Neuron (in vitro differentiated cells): ENCODE data around the gene LCN2.

Experiments used
- H2AFZ ChIP-seq: one replicate; pipeline ENCODE4 v1.6.1; 2013; ENCODE audit warnings: low read depth, mild to moderate bottlenecking, inconsistent platforms, low read length, moderate library complexity
- H3K27me3 ChIP-seq: one replicate; pipeline ENCODE4 v1.6.1; 2013; ENCODE audit warnings: low read length; ENCODE audit not compliant: insufficient read depth
- H3K36me3 ChIP-seq: one replicate; pipeline ENCODE4 v1.6.1; 2013; ENCODE audit warnings: low read length; ENCODE audit not compliant: insufficient read depth
- H3K4me1 ChIP-seq: one replicate; pipeline ENCODE4 v1.6.1; 2013; ENCODE audit warnings: low read length; ENCODE audit not compliant: insufficient read depth
- H3K4me3 ChIP-seq: 2 replicates; pipeline ENCODE4 v1.5.1; 2013; ENCODE audit warnings: mild to moderate bottlenecking, low read length, moderate library complexity
- H3K9me3 ChIP-seq: one replicate; pipeline ENCODE4 v1.6.1; 2013; ENCODE audit warnings: low read length

Gene LCN2

DNA sequence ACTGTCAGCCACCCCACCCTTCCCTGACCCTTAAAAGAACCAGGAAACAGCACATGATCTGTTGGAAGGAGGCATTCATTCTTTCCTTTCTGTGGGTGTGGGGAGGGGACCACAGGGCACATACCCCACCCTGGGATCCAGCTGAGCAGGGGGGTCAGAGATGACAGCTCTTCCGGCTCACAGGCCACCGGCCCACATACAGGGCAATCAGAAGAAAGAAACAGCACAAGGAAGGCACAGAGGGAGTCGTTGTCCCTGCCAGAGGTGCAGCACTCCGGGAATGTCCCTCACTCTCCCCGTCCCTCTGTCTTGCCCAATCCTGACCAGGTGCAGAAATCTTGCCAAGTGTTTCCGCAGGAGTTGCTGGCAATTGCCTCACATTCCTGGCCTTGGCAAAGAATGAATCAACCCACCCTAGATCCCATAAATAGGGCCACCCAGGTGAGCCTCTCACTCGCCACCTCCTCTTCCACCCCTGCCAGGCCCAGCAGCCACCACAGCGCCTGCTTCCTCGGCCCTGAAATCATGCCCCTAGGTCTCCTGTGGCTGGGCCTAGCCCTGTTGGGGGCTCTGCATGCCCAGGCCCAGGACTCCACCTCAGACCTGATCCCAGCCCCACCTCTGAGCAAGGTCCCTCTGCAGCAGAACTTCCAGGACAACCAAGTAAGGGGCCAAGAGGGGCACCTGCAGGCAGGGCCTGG lies at the start of gene LCN2:
TSS of gene LCN2 (plus strand) at position 453 of the 701 bp plus-strand sequence. CDS start at position 526, 73 bp downstream.
- peaks cover 3% of the 10 kb centered on the region for H3K27me3 ChIP-seq
- H3K36me3 ChIP-seq = no peaks in the 10 kb centered on the region
- H3K9me3 ChIP-seq = no peaks in the 10 kb centered on the region
- H3K4me1 ChIP-seq = no peaks in the 10 kb centered on the region
- no peak within 1 kb of the TSS for H2AFZ ChIP-seq
- H3K4me3 ChIP-seq = no peak within 1 kb of the TSS

GRCh38 chr9:128099932-128100491 lies 49.2 kb upstream of the LCN2 start:
- no peaks in the 10 kb centered on the region for H3K27me3 ChIP-seq

DNA sequence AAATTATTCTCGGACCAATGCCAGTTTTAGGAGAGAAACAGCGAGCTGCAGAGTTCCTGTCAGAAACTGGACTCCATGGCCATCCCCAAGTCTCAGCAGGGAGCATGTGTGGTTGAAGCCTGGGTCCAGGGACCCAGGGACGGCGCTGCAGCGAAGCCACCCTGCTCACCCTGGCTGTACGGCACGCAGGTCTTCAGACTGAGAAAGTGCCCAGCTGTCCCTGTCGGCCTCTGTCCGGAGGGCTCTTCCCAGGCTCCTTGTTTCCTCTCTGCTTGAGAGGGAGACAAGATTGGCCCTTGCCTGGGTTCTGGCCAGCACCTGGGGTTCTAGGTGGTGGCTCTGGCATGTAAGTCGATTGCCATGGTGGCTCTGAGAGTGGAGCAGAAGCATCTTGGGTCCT lies 48.7 kb upstream of the LCN2 start:
- H3K4me1 ChIP-seq = peaks cover 31% of the 10 kb centered on the region
- no peak overlapping the region for H3K4me3 ChIP-seq
- H3K36me3 ChIP-seq = peaks cover 39% of the 10 kb centered on the region
- H3K9me3 ChIP-seq = no peaks in the 10 kb centered on the region
- H3K27me3 ChIP-seq = no peaks in the 10 kb centered on the region
- no peak overlapping the region for H2AFZ ChIP-seq

More at GRCh38 chr9:128099932-128100491, 49.2 kb upstream of the LCN2 start:
- peaks cover 36% of the 10 kb centered on the region for H3K36me3 ChIP-seq
- H3K4me1 ChIP-seq = peaks cover 34% of the 10 kb centered on the region
- no peaks in the 10 kb centered on the region for H3K9me3 ChIP-seq
- no peak overlapping the region for H2AFZ ChIP-seq
- peak overlapping the region; percentile 54 for H3K4me3 ChIP-seq

GRCh38 chr9:128101231-128101661 lies 48.0 kb upstream of the LCN2 start:
- Histone ChIP-seq H3K9me3 (no peaks in the 10 kb centered on the region), H2AFZ (no peak overlapping the region), H3K36me3 (peaks cover 46% of the 10 kb centered on the region), H3K27me3 (no peaks in the 10 kb centered on the region), H3K4me3 (no peak overlapping the region), H3K4me1 (peaks cover 31% of the 10 kb centered on the region)

DNA sequence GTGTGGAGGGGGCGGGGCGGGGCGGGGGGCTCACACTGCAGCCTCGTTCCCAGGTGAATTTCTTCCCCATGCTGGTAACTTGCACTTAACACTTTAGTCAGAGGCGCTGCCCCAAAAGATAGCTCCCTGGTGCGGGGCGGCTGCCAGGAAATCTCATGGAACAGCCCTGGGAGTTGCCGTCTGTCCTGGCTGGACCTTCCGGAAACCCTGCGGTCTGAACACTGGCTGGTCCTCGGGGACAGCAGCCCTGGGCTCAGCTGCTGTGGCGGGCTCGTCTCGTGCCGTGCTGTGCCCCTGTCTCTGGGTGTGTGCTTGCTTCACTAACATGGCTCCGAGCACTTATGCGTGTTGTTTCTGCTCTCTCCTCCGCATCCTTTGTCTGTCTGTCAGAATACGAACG lies 47.6 kb upstream of the LCN2 start:
- Histone ChIP-seq H3K27me3 (no peaks in the 10 kb centered on the region), H3K9me3 (no peaks in the 10 kb centered on the region), H3K36me3 (peaks cover 49% of the 10 kb centered on the region), H3K4me1 (peaks cover 31% of the 10 kb centered on the region), H2AFZ (no peak overlapping the region), H3K4me3 (no peak overlapping the region)

DNA sequence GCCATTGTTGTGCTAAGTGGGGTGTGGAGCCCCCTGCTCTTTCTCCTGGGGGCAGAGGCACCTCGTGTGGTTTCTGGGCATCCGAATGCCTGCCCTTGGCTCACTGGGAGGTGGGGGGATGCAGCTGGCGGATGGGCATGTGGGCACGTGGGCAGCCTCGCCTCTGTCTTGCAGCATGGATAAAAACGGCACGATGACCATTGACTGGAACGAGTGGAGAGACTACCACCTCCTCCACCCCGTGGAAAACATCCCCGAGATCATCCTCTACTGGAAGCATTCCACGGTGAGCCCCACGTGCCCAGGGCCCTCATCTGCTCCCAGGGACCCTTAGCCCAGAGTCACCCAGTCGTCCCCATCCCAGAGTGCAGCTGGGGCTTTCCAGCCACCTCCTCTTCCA lies 47.1 kb upstream of the LCN2 start:
- Histone ChIP-seq H2AFZ (no peak overlapping the region), H3K4me1 (peaks cover 29% of the 10 kb centered on the region), H3K4me3 (no peak overlapping the region), H3K9me3 (no peaks in the 10 kb centered on the region), H3K27me3 (no peaks in the 10 kb centered on the region), H3K36me3 (peaks cover 54% of the 10 kb centered on the region)

DNA sequence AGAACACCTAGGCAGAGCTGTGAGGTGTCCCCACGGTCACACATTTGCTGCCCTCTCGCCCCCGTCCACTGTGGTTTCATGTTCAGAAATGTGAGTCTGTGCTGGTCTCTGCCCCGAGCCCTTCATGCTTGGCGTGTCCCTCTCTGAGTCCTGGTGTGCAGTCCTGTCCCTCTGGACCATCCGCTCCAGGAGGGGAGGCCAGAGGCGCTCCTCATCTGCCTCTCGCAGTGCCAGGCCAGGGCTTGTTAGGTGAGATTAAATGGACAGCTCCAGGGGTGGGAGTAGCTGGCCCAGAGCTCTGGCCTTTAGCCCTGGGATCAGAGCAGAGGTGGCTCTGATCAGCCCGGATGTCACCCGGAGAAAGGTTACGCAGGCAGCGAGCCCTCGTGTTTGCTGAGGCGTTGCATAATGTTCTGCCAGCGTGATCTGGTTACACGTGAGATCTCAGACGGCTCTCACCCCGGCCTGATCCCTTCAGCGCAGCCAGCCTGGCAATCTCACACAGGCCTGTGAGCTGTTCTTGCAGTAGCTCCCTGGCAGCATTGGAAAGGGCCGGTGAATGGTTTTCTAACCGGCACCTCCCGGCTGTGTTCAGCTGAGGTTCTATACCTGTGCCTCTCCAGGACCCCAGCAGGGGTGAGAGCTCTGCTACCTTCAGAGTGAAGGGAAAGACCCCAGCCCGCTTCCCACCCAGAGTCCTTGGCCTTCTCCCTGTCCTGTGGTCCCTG lies 46.2 kb upstream of the LCN2 start:
- Histone ChIP-seq H3K27me3 (no peaks in the 10 kb centered on the region), H3K4me3 (no peak overlapping the region), H3K36me3 (peaks cover 62% of the 10 kb centered on the region)

DNA sequence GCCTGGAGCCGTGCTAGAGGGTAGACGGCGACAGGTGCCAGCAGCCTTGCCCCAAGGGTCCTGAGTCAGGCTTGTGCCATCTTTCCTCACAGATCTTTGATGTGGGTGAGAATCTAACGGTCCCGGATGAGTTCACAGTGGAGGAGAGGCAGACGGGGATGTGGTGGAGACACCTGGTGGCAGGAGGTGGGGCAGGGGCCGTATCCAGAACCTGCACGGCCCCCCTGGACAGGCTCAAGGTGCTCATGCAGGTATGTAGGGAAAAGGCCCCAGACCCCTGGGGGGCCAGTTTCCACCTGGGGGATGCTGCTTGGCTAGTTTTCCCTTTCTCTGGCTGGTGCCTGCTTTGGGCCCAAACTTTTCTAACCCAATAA lies 45.7 kb upstream of the LCN2 start:
- no peak overlapping the region for H2AFZ ChIP-seq
- H3K27me3 ChIP-seq = no peaks in the 10 kb centered on the region
- H3K9me3 ChIP-seq = no peaks in the 10 kb centered on the region
- H3K36me3 ChIP-seq = peaks cover 67% of the 10 kb centered on the region
- H3K4me3 ChIP-seq = no peak overlapping the region
- H3K4me1 ChIP-seq = peaks cover 25% of the 10 kb centered on the region

More for the DNA sequence above, 46.2 kb upstream of the LCN2 start:
- no peak overlapping the region for H2AFZ ChIP-seq
- no peaks in the 10 kb centered on the region for H3K9me3 ChIP-seq
- peaks cover 22% of the 10 kb centered on the region for H3K4me1 ChIP-seq

GRCh38 chr9:128104171-128104618 lies 45.1 kb upstream of the LCN2 start:
- H3K27me3 ChIP-seq = no peaks in the 10 kb centered on the region
- H3K36me3 ChIP-seq = peaks cover 68% of the 10 kb centered on the region
- no peak overlapping the region for H2AFZ ChIP-seq
- H3K4me1 ChIP-seq = peaks cover 21% of the 10 kb centered on the region
- H3K9me3 ChIP-seq = no peaks in the 10 kb centered on the region
- no peak overlapping the region for H3K4me3 ChIP-seq

- H3K36me3 ChIP-seq = peaks cover 71% of the 10 kb centered on the region
- no peak overlapping the region for H2AFZ ChIP-seq
Measured at GRCh38 chr9:128105538-128106175, 43.6 kb upstream of the LCN2 start.

GRCh38 chr9:128106181-128106939 lies 42.9 kb upstream of the LCN2 start:
- H3K4me3 ChIP-seq = no peak overlapping the region
- no peaks in the 10 kb centered on the region for H3K9me3 ChIP-seq
- H3K36me3 ChIP-seq = peaks cover 64% of the 10 kb centered on the region
- no peak overlapping the region for H2AFZ ChIP-seq
- H3K27me3 ChIP-seq = no peaks in the 10 kb centered on the region
- H3K4me1 ChIP-seq = peaks cover 6% of the 10 kb centered on the region

More at GRCh38 chr9:128105538-128106175, 43.6 kb upstream of the LCN2 start:
- Histone ChIP-seq H3K4me1 (peaks cover 7% of the 10 kb centered on the region), H3K27me3 (no peaks in the 10 kb centered on the region), H3K4me3 (no peak overlapping the region), H3K9me3 (no peaks in the 10 kb centered on the region)

DNA sequence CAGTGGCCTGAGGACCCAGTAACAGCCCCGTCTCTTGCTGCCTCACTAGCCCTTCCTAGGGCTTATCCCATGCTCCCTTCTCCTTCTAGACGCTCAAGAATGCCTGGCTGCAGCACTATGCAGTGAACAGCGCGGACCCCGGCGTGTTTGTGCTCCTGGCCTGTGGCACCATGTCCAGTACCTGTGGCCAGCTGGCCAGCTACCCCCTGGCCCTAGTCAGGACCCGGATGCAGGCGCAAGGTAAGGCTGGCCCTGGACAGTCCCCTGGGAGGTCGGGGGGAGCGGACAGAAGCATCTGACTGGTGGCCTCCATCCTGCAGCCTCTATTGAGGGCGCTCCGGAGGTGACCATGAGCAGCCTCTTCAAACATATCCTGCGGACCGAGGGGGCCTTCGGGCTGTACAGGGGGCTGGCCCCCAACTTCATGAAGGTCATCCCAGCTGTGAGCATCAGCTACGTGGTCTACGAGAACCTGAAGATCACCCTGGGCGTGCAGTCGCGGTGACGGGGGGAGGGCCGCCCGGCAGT lies 42.2 kb upstream of the LCN2 start:
- Histone ChIP-seq H3K36me3 (peaks cover 59% of the 10 kb centered on the region), H2AFZ (no peak overlapping the region), H3K27me3 (no peaks in the 10 kb centered on the region), H3K4me3 (no peak overlapping the region), H3K4me1 (peaks cover 6% of the 10 kb centered on the region), H3K9me3 (no peaks in the 10 kb centered on the region)
